Measurements from ENCODE around the gene PPL.

The PPL gene

GRCh38 chr16:4859190-4859899 is 77.6 kb downstream of the PPL start:
- DNase-seq, result no peak

- DNase-seq, result no peak
Measured at GRCh38 chr16:4855804-4856203, 81.1 kb downstream of the PPL start.

GRCh38 chr16:4855371-4855770 is 81.6 kb downstream of the PPL start:
- no peak for DNase-seq

- DNase-seq, result no peak
Measured at GRCh38 chr16:4852221-4852872, 84.6 kb downstream of the PPL start.

- no peak for DNase-seq
Measured at GRCh38 chr16:4850211-4850610, 86.7 kb downstream of the PPL start.

- no peak for DNase-seq
Measured at GRCh38 chr16:4847774-4848587, 89.0 kb downstream of the PPL start.

GRCh38 chr16:4846901-4847773 is 89.8 kb downstream of the PPL start, which contains the start of the genes GLYR1 and UBN1:
Gene GLYR1 (minus strand): TSS chr16:4847288. CDS start chr16:4847265, 23 bp downstream.
Gene UBN1 (plus strand): TSS chr16:4847481. CDS start chr16:4852918, 5,437 bp downstream.
- peak; percentile 95 for DNase-seq

- DNase-seq, result no peak
Measured at GRCh38 chr16:4846503-4846900, 90.4 kb downstream of the PPL start.

GRCh38 chr16:4840984-4841383 is 96.0 kb downstream of the PPL start:
- no peak for DNase-seq

GRCh38 chr16:4839942-4840341 is 97.0 kb downstream of the PPL start:
- no peak for DNase-seq

- no peak for DNase-seq
Measured at GRCh38 chr16:4837733-4838501, 99.0 kb downstream of the PPL start.

- no peak for DNase-seq
Measured at GRCh38 chr16:4836727-4837126, 100.2 kb downstream of the PPL start.

GRCh38 chr16:4833584-4833983 is 103.4 kb downstream of the PPL start:
- DNase-seq, result no peak

- no peak for DNase-seq
Measured at GRCh38 chr16:4832698-4833343, 104.1 kb downstream of the PPL start.

All from GOT3 (cell line).